Neutrophil (primary cell): ENCODE results near the gene FBN1.

ENCODE experiments used
- H3K27ac ChIP-seq: fragments of 200-600 bp; sonication (generic); 2 replicates; pipeline ENCODE4 v1.5.1; 2016; ENCODE audit warnings: mild to moderate bottlenecking, moderate library complexity
- H3K27me3 ChIP-seq: fragments of 200-600 bp; sonication (generic); 2 replicates; pipeline ENCODE4 v1.6.0; 2016; ENCODE audit warnings: mild to moderate bottlenecking
- H3K36me3 ChIP-seq: fragments of 200-600 bp; sonication (generic); 2 replicates; pipeline ENCODE4 v1.5.1; 2017
- H3K4me1 ChIP-seq, 2 experiments: fragments of 200-600 bp in 1 of 2; sonication (generic) in 1 of 2; 1 replicate in 1 of 2; 2 replicates in 1 of 2; pipeline versions ENCODE4 v1.5.1 to v1.6.1; 2013 to 2016; ENCODE audit warnings: low read depth in 1 of 2, low read length in 1 of 2, mild to moderate bottlenecking in 1 of 2, moderate library complexity in 1 of 2; ENCODE audit not compliant: control insufficient read depth in 1 of 2, insufficient read depth in 1 of 2
- H3K4me3 ChIP-seq, 2 experiments: fragments of 200-600 bp in 1 of 2; sonication (generic) in 1 of 2; 1 replicate in 1 of 2; 2 replicates in 1 of 2; pipeline ENCODE4 v1.5.1; 2013 to 2016; ENCODE audit warnings: low read depth in 1 of 2, low read length in 1 of 2, mild to moderate bottlenecking in 1 of 2, moderate library complexity in 1 of 2
- H3K9me3 ChIP-seq: fragments of 200-600 bp; sonication (generic); 2 replicates; pipeline ENCODE4 v1.5.1; 2016
- CTCF ChIP-seq: fragments of 200-600 bp; sonication (generic); IDR thresholded peaks from 2 replicates; pipeline ENCODE4 v1.5.1; 2016; ENCODE audit warnings: antibody characterized with exemption

FBN1 gene

GRCh38 chr15:48657950-48658591 lies 12.6 kb upstream of the FBN1 start:
- Histone ChIP-seq H3K4me1 (no peaks in the 10 kb centered on the region), H3K27ac (no peak overlapping the region), H3K4me3 (no peak overlapping the region), H3K36me3 (no peaks in the 10 kb centered on the region), H3K27me3 (no peaks in the 10 kb centered on the region), H3K9me3 (no peaks in the 10 kb centered on the region)
- TF ChIP-seq CTCF, result no peak

- H3K27ac ChIP-seq, result no peak overlapping the region
- TF ChIP-seq CTCF, result no peak
- H3K4me3 ChIP-seq, result no peak overlapping the region
- no peaks in the 10 kb centered on the region for H3K36me3 ChIP-seq
- no peaks in the 10 kb centered on the region for H3K4me1 ChIP-seq
- H3K9me3 ChIP-seq, result no peaks in the 10 kb centered on the region
- no peaks in the 10 kb centered on the region for H3K27me3 ChIP-seq
Observed at GRCh38 chr15:48654801-48655200, 9.3 kb upstream of the FBN1 start.

DNA sequence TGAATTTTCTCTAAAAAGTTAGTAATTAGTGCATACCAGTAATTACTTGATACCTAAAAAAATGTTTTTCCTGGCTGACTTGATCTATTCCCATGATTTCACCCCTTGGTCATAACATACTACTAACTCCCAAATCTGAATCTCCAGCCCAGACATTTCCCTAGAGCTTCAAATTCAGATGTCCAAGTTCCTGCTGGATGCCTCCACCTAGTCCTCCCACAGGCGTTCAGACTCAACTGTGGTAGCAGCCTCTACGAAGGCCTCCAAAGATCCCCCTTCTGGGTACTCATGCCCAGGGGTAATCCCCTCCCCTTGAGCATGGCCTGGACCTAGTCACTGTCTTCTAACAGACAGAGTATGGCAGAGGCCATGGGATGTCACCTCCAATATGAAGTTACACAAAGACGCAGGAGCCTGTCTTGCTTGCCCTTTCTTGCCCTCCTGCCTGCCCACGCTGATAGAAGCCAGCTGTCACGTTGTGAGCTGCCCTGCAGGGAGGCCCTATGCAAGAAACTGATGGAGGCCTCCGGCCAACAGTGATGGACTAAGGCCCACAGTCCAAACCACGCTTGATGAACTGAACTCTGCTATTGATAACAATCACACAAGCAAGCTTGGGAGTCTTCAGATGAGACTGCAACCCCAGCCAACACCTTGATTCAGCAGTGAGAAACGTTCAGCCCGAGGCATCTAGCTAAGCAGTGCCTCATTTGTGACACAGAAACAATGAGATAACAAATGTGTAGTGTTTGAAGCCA lies 8.6 kb upstream of the FBN1 start:
- no peak overlapping the region for H3K4me3 ChIP-seq
- H3K27me3 ChIP-seq, result no peaks in the 10 kb centered on the region
- H3K4me1 ChIP-seq, result no peaks in the 10 kb centered on the region
- TF ChIP-seq CTCF, result no peak
- H3K9me3 ChIP-seq, result no peaks in the 10 kb centered on the region
- H3K36me3 ChIP-seq, result no peaks in the 10 kb centered on the region
- H3K27ac ChIP-seq, result no peak overlapping the region

GRCh38 chr15:48653216-48653615 lies 7.7 kb upstream of the FBN1 start:
- TF ChIP-seq CTCF, result no peak
- Histone ChIP-seq H3K36me3 (no peaks in the 10 kb centered on the region), H3K27me3 (no peaks in the 10 kb centered on the region)

DNA sequence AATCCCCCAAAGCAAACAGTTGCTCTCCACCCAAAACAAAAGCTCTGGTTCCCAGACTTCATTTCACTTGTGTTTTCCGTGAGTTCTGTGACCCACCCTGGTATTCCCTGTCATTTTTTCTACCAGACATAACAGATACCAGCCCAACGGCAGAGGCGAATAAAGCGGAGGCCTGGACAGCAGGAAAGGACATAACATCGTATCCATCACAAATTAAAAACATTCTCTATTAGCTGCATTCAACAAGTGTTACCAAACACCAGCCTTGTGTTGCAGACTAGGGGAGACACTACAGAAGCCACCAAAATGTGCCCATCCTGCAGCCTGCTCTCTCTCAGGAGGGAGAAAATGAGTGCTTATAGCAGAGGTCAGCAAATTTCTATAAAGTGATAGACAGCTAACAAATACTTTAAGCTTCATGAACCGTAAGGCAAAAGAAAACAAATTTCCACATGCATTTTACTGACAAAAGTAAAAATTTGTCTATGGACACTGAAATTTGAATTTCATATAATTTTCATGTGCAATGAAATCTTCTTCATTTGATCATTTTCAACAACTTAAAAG lies 7.1 kb upstream of the FBN1 start:
- no peak for TF ChIP-seq CTCF
- Histone ChIP-seq H3K4me1 (no peaks in the 10 kb centered on the region), H3K9me3 (no peaks in the 10 kb centered on the region), H3K36me3 (no peaks in the 10 kb centered on the region), H3K27ac (no peak overlapping the region), H3K4me3 (no peak overlapping the region), H3K27me3 (no peaks in the 10 kb centered on the region)

More at GRCh38 chr15:48653216-48653615, 7.7 kb upstream of the FBN1 start:
- no peak overlapping the region for H3K4me3 ChIP-seq
- H3K9me3 ChIP-seq, result no peaks in the 10 kb centered on the region
- no peaks in the 10 kb centered on the region for H3K4me1 ChIP-seq
- no peak overlapping the region for H3K27ac ChIP-seq
